Endothelial cell (in vitro differentiated cells): ENCODE data around the gene LAG3. TPM values are rescaled to one million over a fixed set of nuclear protein-coding genes. Genes with fewer than 3 reads are reported as not detected.

ENCODE experiments used
- DNase-seq: peaks from one replicate; pipeline ENCODE4 v3.0.0; 2021; ENCODE audit warnings: low spot score
- H3K27ac Mint-ChIP-seq: one replicate; pipeline ENCODE4 v1.8.0; 2021; ENCODE audit warnings: mixed read lengths, inconsistent platforms; ENCODE audit not compliant: unreplicated experiment
- H3K27me3 Mint-ChIP-seq: one replicate; pipeline ENCODE4 v1.8.0; 2021; ENCODE audit warnings: mild to moderate bottlenecking, moderate library complexity, mixed read lengths, inconsistent platforms; ENCODE audit not compliant: unreplicated experiment
- H3K36me3 Mint-ChIP-seq: one replicate; pipeline ENCODE4 v1.8.0; 2021; ENCODE audit warnings: mild to moderate bottlenecking, low read depth, mixed read lengths, inconsistent platforms; ENCODE audit not compliant: unreplicated experiment
- H3K4me1 Mint-ChIP-seq: one replicate; pipeline ENCODE4 v1.8.0; 2021; ENCODE audit warnings: mild to moderate bottlenecking, mixed read lengths, inconsistent platforms; ENCODE audit not compliant: unreplicated experiment
- H3K4me3 Mint-ChIP-seq: one replicate; pipeline ENCODE4 v1.8.0; 2021; ENCODE audit warnings: mild to moderate bottlenecking, mixed read lengths, inconsistent platforms; ENCODE audit not compliant: unreplicated experiment
- H3K9me3 Mint-ChIP-seq: one replicate; pipeline ENCODE4 v1.8.0; 2021; ENCODE audit warnings: mixed read lengths, inconsistent platforms; ENCODE audit not compliant: unreplicated experiment
- CTCF ChIP-seq: fragments of 200-600 bp; sonication (generic); IDR thresholded peaks from one replicate; pipeline ENCODE4 v1.5.0; 2021; ENCODE audit warnings: antibody characterized with exemption; ENCODE audit not compliant: unreplicated experiment
- total RNA-seq: library from RNA; stranded (reverse); fragmentation: NEBNext Ultra II Directional; extraction: Animal tissue kit (Norgen Biotek cat#: 25700); gene quantifications from one replicate; pipeline ENCODE4 v1.2.1, GENCODE V29; 2021; ENCODE audit not compliant: unreplicated experiment

Gene LAG3
- total RNA-seq, 1 donor from 2014 or later = 7.6 TPM

- no peak for TF ChIP-seq CTCF
- Mint-ChIP-seq H3K4me3 (no peak overlapping the region), H3K27ac (peak overlapping the region; percentile 28), H3K9me3 (no peaks in the 10 kb centered on the region), H3K27me3 (peaks cover 26% of the 10 kb centered on the region), H3K4me1 (peaks cover 58% of the 10 kb centered on the region), H3K36me3 (peaks cover 18% of the 10 kb centered on the region)
- DNase-seq = no peak
These were observed 45.9 kb downstream of the LAG3 start for GRCh38 chr12:6818222-6818621.

DNA sequence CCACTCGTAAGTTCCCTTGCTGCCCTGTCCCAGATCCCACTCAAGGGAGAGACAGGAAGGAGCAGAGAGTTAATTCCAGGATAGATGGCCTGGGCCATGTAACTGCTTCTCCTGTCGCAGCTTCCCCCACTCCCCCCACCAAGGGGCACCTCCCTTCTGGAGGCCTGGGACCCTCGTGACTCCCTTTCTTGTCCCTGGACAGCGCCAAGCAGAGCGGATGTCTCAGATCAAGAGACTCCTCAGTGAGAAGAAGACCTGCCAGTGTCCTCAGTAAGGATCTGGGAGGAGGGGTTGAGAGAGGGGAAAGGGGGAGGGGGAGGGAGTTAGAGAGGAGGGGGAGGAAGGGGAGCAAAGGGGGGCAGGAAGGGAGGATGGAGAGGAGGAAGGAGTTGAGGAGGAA lies 46.3 kb downstream of the LAG3 start:
- Mint-ChIP-seq H3K9me3 (no peaks in the 10 kb centered on the region), H3K36me3 (peaks cover 18% of the 10 kb centered on the region), H3K4me3 (no peak overlapping the region), H3K27ac (no peak overlapping the region), H3K27me3 (peaks cover 26% of the 10 kb centered on the region), H3K4me1 (peaks cover 58% of the 10 kb centered on the region)
- no peak for TF ChIP-seq CTCF
- no peak for DNase-seq

- TF ChIP-seq CTCF = no peak
- Mint-ChIP-seq H3K27ac (peak overlapping the region; percentile 70), H3K4me3 (peak overlapping the region; percentile 15), H3K4me1 (peaks cover 58% of the 10 kb centered on the region), H3K36me3 (peaks cover 18% of the 10 kb centered on the region), H3K27me3 (peaks cover 26% of the 10 kb centered on the region), H3K9me3 (no peaks in the 10 kb centered on the region)
- no peak for DNase-seq
These were observed 47.0 kb downstream of the LAG3 start for GRCh38 chr12:6819106-6820030.

GRCh38 chr12:6820166-6820565 lies 47.8 kb downstream of the LAG3 start:
- no peak overlapping the region for H3K27ac Mint-ChIP-seq
- H3K9me3 Mint-ChIP-seq = no peaks in the 10 kb centered on the region
- H3K4me1 Mint-ChIP-seq = peaks cover 64% of the 10 kb centered on the region
- H3K36me3 Mint-ChIP-seq = peaks cover 24% of the 10 kb centered on the region
- H3K4me3 Mint-ChIP-seq = no peak overlapping the region
- no peak for DNase-seq
- TF ChIP-seq CTCF = no peak
- peaks cover 30% of the 10 kb centered on the region for H3K27me3 Mint-ChIP-seq
